Hepatocyte (in vitro differentiated cells): ENCODE data around the gene DMD.

Source experiments
- EZH2 ChIP-seq: fragments of 200-600 bp; sonication (generic); IDR thresholded peaks from 2 replicates; pipeline ENCODE4 v1.6.1; 2016; ENCODE audit warnings: antibody characterized with exemption, mild to moderate bottlenecking, borderline replicate concordance
- EZH2phosphoT487 ChIP-seq: fragments of 200-600 bp; sonication (generic); IDR thresholded peaks from one replicate; pipeline ENCODE4 v1.6.1; 2018; ENCODE audit warnings: antibody characterized with exemption, mild to moderate bottlenecking, low read depth, moderate library complexity; ENCODE audit not compliant: unreplicated experiment, severe bottlenecking
- TF ChIP-seq, protein P1 (sequence below): fragments of 200-600 bp; sonication (generic); IDR thresholded peaks from 2 replicates; pipeline ENCODE4 v1.5.1; 2016; ENCODE audit warnings: antibody characterized with exemption, mild to moderate bottlenecking; ENCODE audit not compliant: poor library complexity

GRCh38 chrX:32137525-32137924, 1073.8 kb downstream of the DMD start:
- no peak for TF ChIP-seq EZH2phosphoT487
- TF ChIP-seq, protein P1, sequence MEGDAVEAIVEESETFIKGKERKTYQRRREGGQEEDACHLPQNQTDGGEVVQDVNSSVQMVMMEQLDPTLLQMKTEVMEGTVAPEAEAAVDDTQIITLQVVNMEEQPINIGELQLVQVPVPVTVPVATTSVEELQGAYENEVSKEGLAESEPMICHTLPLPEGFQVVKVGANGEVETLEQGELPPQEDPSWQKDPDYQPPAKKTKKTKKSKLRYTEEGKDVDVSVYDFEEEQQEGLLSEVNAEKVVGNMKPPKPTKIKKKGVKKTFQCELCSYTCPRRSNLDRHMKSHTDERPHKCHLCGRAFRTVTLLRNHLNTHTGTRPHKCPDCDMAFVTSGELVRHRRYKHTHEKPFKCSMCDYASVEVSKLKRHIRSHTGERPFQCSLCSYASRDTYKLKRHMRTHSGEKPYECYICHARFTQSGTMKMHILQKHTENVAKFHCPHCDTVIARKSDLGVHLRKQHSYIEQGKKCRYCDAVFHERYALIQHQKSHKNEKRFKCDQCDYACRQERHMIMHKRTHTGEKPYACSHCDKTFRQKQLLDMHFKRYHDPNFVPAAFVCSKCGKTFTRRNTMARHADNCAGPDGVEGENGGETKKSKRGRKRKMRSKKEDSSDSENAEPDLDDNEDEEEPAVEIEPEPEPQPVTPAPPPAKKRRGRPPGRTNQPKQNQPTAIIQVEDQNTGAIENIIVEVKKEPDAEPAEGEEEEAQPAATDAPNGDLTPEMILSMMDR, result no peak
- TF ChIP-seq EZH2, result no peak
